ENCODE measurements around the gene SLIT3. TPM values are rescaled to one million over a fixed set of nuclear protein-coding genes. Genes with fewer than 3 reads are reported as not detected.

Gene SLIT3
- total RNA-seq, 1 donor from 2014 or later, result 3.1 TPM

- H3K4me3 ChIP-seq (ENCODE audit: low read depth, low read length), result no peak overlapping the region
- no peak for TF ChIP-seq CTCF (conservative IDR thresholded peaks at IDR 0.05; ENCODE audit: low read depth, low read length)
- DNase-seq (ENCODE audit: low read depth), result no peak
Measured at GRCh38 chr5:168995024-168995423, 305.9 kb downstream of the SLIT3 start.

GRCh38 chr5:168992687-168993086 is 308.3 kb downstream of the SLIT3 start:
- no peak for DNase-seq (ENCODE audit: low read depth)
- H3K4me3 ChIP-seq (ENCODE audit: low read depth, low read length), result no peak overlapping the region
- TF ChIP-seq CTCF (conservative IDR thresholded peaks at IDR 0.05; ENCODE audit: low read depth, low read length), result peak; percentile 51

GRCh38 chr5:168992016-168992415 is 308.9 kb downstream of the SLIT3 start:
- H3K4me3 ChIP-seq (ENCODE audit: low read depth, low read length), result no peak overlapping the region
- DNase-seq (ENCODE audit: low read depth), result no peak
- no peak for TF ChIP-seq CTCF (conservative IDR thresholded peaks at IDR 0.05; ENCODE audit: low read depth, low read length)

- no peak overlapping the region for H3K4me3 ChIP-seq (ENCODE audit: low read depth, low read length)
- no peak for DNase-seq (ENCODE audit: low read depth)
- TF ChIP-seq CTCF (conservative IDR thresholded peaks at IDR 0.05; ENCODE audit: low read depth, low read length), result no peak
Measured at GRCh38 chr5:168991311-168991710, 309.6 kb downstream of the SLIT3 start.

GRCh38 chr5:168990679-168991078 is 310.3 kb downstream of the SLIT3 start:
- no peak for TF ChIP-seq CTCF (conservative IDR thresholded peaks at IDR 0.05; ENCODE audit: low read depth, low read length)
- H3K4me3 ChIP-seq (ENCODE audit: low read depth, low read length), result no peak overlapping the region

GRCh38 chr5:168989731-168990505 is 311.0 kb downstream of the SLIT3 start:
- DNase-seq (ENCODE audit: low read depth), result no peak
- no peak overlapping the region for H3K4me3 ChIP-seq (ENCODE audit: low read depth, low read length)
- no peak for TF ChIP-seq CTCF (conservative IDR thresholded peaks at IDR 0.05; ENCODE audit: low read depth, low read length)

More at GRCh38 chr5:168990679-168991078, 310.3 kb downstream of the SLIT3 start:
- DNase-seq (ENCODE audit: low read depth), result no peak

GRCh38 chr5:168988699-168989098 is 312.2 kb downstream of the SLIT3 start:
- no peak for TF ChIP-seq CTCF (conservative IDR thresholded peaks at IDR 0.05; ENCODE audit: low read depth, low read length)
- no peak for DNase-seq (ENCODE audit: low read depth)
- H3K4me3 ChIP-seq (ENCODE audit: low read depth, low read length), result no peak overlapping the region
